SK-N-MC (cell line): ENCODE measurements around the gene PIERCE2.

Source experiments
- EZH2 ChIP-seq: fragments of 200-600 bp; sonication (generic); IDR thresholded peaks from one replicate; pipeline ENCODE4 v1.6.1; 2017; ENCODE audit warnings: antibody characterized with exemption
- FOXP2 ChIP-seq: optimal IDR thresholded peaks from 2 replicates; pipeline ENCODE3; 2011; ENCODE audit warnings: mild to moderate bottlenecking, moderate library complexity; ENCODE audit not compliant: insufficient read depth; ENCODE audit errors: extremely low read length, control extremely low read depth
- POLR2AphosphoS5 ChIP-seq: IDR thresholded peaks from 2 replicates; pipeline ENCODE4 v1.6.1; 2012; ENCODE audit warnings: mild to moderate bottlenecking, low read depth, low read length, borderline replicate concordance

DNA sequence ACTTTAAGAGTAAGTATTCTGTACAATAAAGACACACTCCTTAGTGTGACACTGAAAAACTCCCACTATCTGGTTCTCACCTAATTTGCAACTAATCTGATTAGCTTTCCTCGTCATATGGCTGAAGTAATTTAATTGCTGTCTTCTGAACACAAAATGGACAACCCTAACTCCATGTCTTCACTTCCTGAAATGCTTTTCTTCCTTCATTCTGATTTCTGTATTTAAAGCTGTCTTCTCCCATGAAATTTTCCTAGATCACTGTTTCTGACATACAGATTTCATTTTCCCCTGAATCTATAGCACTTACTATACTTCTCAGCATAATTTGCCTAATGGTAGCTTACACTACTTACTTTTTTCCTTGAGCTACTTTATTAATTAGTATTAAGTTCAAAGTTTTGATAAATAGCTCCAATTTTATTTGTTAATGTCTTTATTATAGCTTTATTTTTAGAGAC lies 6.5 kb upstream of the PIERCE2 start:
- TF ChIP-seq EZH2 (no peak), POLR2AphosphoS5 (no peak), FOXP2 (no peak)
